ENCODE results near the gene MTMR6.

Gene MTMR6

DNA sequence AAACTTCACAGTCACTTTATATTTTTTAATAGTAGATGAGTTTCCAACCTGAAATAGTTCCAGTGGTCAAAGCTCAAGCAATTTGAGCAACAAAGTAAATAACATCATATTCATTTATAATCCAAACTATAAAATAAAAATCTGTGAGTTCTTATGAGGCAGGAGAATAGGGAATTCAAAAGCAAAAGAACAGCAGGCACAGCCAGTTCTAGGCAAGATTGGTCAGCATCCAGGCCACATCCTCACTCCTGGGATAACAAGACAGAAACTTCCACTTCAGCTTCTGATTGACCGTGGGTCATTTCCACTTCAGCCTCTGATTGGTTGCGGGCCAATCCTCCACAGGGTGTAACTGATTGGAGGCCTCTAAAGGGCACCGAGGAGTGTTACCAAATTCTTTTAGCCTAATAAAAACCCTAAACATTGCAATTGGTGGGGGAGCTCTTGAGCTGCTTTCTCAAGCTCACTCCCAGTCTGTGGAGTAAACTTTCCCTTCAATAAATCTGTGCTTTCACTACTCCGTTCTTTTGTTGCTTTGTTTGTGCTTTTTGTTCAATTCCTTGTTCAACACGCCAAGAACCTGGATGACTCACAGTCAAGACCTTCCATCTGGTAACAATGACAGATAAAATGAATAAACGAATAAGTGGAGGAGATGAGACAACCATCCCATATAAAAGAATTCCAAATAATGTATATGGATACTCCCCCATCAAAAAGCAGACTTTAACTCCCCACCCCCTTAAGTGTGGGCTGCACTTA is 72.6 kb downstream of the MTMR6 start:
- ATAC-seq = no peak

DNA sequence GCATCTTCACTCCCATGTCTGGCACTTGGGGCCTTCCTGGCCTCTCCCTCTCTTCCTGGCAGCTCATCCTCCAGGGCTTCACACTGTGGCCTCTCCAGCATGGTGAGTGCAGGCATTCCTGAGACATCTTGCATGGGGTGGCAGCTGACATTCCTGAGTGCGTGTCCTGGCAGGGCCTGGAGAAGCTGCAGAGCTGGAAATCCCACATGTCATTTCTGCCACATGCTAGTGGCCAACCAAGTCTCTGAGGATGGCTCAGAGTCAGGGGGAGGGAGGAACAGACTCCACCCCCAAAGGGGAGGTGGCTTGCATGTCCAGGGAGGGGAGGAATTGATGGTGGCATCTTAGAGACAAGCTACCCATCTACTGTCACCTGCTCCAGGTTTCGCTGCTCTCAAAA is 73.6 kb downstream of the MTMR6 start:
- no peak for ATAC-seq

DNA sequence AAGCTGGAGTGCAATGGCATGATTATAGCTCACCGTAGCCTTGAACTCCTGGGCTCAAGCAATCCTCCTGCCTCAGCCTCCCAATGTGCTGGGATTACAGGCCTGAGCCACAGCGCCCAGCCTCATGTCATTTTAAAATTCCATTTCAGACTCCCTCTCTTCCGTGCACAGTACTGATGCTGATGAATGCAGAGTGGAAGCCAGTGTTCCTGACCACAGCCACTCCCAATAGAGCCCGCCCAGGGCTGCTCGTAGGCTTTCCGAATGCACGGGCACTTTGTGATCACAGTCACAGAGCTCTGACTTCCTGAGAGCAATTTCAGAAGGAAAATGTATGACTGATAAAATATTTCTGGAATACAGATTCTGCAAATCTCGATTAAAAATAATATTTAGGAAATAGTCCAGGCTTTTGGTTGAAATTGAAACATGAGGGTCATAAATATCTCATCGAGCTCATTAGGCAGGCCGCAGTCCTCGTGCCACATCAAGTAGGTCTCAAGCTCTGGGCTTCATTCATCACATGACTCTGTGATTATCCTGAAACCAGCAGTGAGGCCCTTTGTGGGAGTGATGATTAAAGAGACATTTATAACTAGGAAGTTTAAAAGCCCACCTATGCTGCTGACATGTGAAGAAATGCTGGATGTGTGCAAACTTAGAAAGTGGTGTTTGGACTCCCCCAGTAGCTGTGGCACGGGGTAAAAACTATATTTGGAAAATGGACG is 76.3 kb downstream of the MTMR6 start:
- no peak for ATAC-seq

DNA sequence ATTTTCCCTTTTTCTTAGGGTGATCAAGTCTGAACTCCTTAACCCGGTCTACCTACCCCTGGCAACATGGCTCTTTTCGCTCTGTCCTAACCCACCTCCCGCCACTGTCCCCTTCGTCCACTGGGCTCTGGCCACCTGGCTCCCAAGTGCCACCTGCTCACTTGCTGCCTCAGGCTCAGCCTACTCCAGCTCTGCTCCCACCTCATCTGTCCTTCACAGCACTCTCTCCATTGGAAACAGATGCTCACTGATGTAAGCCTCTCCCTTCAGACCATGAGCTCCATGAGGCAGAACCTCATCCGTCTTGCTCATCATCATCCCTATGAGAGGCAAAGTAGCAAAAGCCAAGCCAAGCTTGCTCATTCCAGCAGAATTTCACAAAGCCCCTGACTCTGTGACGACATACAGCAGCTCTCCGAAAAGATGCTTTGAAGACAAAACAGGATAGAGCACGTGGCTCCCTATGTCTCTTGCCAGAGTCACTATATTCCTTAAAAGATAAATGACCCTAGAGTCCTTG is 79.9 kb downstream of the MTMR6 start:
- no peak for ATAC-seq

DNA sequence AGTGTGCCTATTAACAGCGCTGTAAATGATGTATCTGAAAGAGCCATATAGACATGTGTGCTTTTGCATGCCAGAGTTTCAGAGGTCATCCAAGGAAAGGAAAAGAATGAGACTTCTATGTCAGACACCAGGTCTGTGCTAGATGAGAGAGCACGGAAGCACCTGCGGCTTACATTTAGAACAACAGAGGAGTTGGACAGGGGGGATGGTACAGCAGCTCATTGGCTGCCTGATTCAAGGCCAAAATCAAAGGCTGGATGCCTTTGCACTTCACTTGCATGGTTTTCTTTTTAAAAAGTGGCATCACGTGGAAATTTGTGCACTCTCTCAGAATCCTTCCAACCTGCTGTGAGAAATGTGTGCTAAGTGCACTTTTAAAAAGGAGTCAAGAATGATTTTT is 82.4 kb downstream of the MTMR6 start:
- ATAC-seq = no peak

DNA sequence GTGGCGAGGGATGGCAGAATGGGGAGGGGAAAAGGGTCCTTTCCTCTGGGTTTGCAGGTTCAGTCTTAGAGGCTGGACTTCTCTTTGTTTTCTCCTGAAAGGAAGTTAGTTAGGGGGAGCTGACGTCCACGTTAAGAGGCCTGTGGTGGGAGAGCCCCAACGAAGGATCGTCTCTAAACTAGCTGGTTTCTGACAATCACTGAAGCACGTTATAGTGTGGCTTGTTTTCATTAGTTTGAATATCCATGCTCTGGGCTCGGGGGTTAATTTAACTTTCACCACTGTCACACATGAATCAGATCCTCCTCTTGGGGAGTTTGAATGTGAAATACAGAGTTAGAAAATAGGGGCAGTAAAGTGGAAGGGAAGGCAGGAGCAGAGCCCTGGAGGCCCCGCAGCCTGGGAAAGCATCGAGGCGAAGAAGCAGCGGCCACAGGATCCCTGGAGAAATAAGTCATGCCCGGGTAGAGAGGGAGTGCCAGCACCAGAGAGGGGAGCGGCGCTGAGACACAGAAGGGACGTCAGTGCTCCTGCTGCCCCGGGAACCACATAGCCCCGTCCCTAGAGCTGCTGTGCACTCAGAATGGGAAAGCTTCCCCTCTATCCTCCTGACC is 84.1 kb downstream of the MTMR6 start:
- no peak for ATAC-seq

DNA sequence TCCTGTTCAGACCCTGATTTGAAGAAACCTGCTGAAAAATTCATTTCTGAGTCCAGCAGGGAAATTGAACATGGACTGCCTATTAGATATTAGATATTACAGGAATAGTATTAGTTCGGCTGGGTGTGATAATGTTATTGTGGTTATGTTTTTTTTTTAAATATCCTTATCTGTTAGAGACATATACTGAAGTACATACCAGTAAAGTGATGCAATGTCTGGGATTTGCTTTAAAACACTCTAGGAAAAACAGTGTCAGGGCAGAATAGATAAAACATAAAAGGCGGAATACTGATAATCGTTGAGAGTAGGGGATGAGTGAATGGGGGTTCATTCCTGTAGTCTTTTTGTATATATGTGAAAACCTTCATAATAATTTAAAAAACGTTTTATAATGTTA is 86.5 kb downstream of the MTMR6 start:
- no peak for ATAC-seq

DNA sequence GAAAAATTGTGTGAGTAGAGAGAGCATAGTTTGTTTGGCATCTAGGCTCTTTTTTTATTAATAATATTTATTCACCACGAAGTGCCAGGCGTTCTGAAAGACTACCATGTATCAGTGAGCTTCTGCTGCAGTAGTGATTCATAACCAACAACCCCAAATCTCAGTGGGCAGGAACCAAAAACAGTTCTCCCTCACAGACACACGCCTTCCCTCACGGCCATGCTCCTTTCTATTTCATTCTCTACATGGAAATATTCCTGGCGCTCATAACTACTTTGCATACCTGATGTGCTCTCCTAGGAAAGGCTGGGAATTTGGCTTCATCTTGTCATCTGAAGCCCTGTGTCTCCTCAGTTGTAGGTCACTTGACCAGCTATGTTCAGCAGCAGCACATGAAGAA is 88.6 kb downstream of the MTMR6 start:
- no peak for ATAC-seq

DNA sequence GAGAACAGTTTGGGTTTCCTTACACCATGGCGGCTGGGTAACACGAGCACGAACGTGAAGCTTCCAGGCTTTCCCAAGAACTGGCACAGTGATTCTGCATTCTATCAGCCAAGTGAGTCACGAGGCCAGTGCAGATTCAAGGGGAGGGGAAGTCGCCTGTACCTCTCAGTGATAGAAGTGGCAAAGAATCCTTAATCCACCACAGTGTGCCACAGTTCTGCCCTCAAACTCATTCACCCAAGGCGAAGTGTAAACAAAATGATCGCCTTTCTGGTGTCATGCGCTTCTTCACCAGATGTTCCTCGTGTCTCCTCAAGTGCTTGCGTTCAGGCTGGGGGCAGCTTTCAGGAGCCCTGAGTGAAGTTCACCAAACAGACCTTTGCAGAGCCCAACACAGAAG is 90.3 kb downstream of the MTMR6 start:
- ATAC-seq = no peak
